Measurements from ENCODE around the gene PRCC. TPM values are rescaled to one million over a fixed set of nuclear protein-coding genes. Genes with fewer than 3 reads are reported as not detected.
"Not testable (repeated sequence)": the region's sequence is repeated elsewhere in the genome, so short reads cannot be mapped to it uniquely, and the experiment has no call there.

Gene PRCC
- total RNA-seq, 4 donors from 2014 or later: 33.4 to 41.0 (median 33.9) TPM

- H3K27me3 ChIP-seq: no peaks in the 10 kb centered on the region
- H3K9me3 ChIP-seq: no peaks in the 10 kb centered on the region
- no peak overlapping the region for H3K27ac ChIP-seq
- H3K4me1 ChIP-seq: peaks cover 0 to 14% (median 7%) of the 10 kb centered on the region in 3 donors
- no peak for TF ChIP-seq POLR2A (IDR thresholded peaks at IDR 0.05)
- no peak for TF ChIP-seq CTCF (IDR thresholded peaks at IDR 0.05)
- no peak for TF ChIP-seq EP300 (IDR thresholded peaks at IDR 0.05)
- no peak for TF ChIP-seq POLR2AphosphoS5 (IDR thresholded peaks at IDR 0.05)
- ATAC-seq: no peak
- WGBS, 2 donors (ENCODE audit: low coverage in 1 of 2): 60 to 62% methylated on average over 2 to 5 of the region's 5 CpGs
- H3K4me3 ChIP-seq: no peak overlapping the region
- H3K36me3 ChIP-seq: no peaks in the 10 kb centered on the region
Measured at GRCh38 chr1:156755527-156755950, 11.8 kb upstream of the PRCC start.

DNA sequence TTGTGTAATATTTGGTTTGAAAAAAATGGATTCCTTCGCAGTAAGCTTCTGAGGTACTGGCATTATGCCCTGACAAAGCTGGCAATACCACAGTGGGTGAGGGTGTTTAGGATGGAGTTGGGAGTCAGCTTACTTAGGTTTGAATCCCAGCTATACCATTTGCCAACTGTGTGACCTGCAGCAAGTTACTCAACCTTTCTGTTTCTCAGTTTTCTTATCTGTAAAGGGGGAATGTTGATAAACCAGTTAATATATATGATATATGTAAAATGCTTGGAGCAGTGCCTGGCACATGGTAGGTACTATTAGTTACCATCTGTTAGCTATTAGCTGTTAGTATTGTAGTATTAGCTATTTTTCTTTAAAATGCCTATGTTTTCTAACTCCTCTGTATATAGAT lies 11.0 kb upstream of the PRCC start:
- Histone ChIP-seq H3K4me3 (no peak overlapping the region), H3K9me3 (no peaks in the 10 kb centered on the region), H3K4me1 (peaks cover 0 to 14% (median 7%) of the 10 kb centered on the region in 3 donors), H3K36me3 (no peaks in the 10 kb centered on the region), H3K27me3 (no peaks in the 10 kb centered on the region), H3K27ac (no peak overlapping the region)
- no peak for ATAC-seq
- WGBS, 2 donors (ENCODE audit: low coverage in 1 of 2): 92 to 100% methylated on average over 1 of the region's 1 CpG
- TF ChIP-seq POLR2AphosphoS5 (IDR thresholded peaks at IDR 0.05): no peak
- TF ChIP-seq EP300 (IDR thresholded peaks at IDR 0.05): no peak
- no peak for TF ChIP-seq POLR2A (IDR thresholded peaks at IDR 0.05)
- TF ChIP-seq CTCF (IDR thresholded peaks at IDR 0.05): no peak

- H3K36me3 ChIP-seq, H3K4me3 ChIP-seq, H3K9me3 ChIP-seq, H3K4me1 ChIP-seq, H3K27me3 ChIP-seq, ATAC-seq, H3K27ac ChIP-seq: not testable (repeated sequence)
- WGBS, 2 donors (ENCODE audit: low coverage in 1 of 2): 80 to 96% methylated on average over 1 to 7 of the region's 10 CpGs
Measured at GRCh38 chr1:156757572-156758253, 9.6 kb upstream of the PRCC start.

DNA sequence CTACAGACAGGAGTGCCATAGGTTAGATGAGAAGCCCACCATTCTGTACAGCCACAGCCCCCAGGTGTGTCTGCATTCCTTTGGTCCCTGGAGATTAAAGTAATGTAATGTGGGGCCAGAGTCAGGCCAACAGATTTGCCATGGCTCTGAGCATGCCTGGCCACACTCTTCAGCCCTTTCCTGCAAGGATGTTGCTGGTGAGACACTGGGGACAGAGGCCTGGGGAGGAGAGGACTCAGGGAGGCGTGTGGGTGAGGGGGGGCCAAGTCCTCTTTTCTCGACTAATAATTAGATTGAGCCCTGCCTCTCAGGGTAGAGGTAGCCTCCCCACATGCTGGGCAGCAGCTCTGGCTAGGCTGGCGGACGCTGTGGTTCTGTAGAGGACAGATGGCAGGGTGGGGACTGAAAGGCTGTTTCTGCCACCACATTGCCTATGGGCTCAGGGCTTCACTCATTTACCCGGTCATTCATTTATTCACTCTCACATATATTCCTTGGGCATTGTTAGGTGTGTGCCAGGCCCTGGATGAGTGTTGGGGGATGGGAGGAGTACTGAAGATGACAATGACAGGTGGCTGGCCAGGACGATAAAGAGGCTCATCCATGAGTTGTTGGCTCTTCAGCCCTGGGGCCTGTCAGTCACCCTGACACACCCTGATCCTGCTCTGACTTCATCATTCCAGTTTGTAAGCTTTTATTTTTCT lies 7.1 kb upstream of the PRCC start:
- no peaks in the 10 kb centered on the region for H3K4me1 ChIP-seq
- H3K4me3 ChIP-seq: no peak overlapping the region
- H3K9me3 ChIP-seq: no peaks in the 10 kb centered on the region
- H3K27me3 ChIP-seq: no peaks in the 10 kb centered on the region
- H3K27ac ChIP-seq: no peak overlapping the region
- 55% methylated on average over 3 of the region's 6 CpGs; no CpG with 5 or more reads in 1 of the 2 donors for WGBS, 2 donors (ENCODE audit: low coverage in 1 of 2)
- TF ChIP-seq POLR2AphosphoS5 (IDR thresholded peaks at IDR 0.05) (no peak), CTCF (IDR thresholded peaks at IDR 0.05) (no peak), POLR2A (IDR thresholded peaks at IDR 0.05) (no peak), EP300 (IDR thresholded peaks at IDR 0.05) (no peak)
- no peak for ATAC-seq
- no peaks in the 10 kb centered on the region for H3K36me3 ChIP-seq

- ATAC-seq: no peak
- H3K27ac ChIP-seq: no peak overlapping the region
- no peaks in the 10 kb centered on the region for H3K27me3 ChIP-seq
- no peaks in the 10 kb centered on the region for H3K9me3 ChIP-seq
- no peak overlapping the region for H3K4me3 ChIP-seq
- peaks cover 0 to under 1% (median 0%) of the 10 kb centered on the region in 3 donors for H3K4me1 ChIP-seq
- H3K36me3 ChIP-seq: no peaks in the 10 kb centered on the region
- 100% methylated on average over 1 of the region's 4 CpGs; no CpG with 5 or more reads in 1 of the 2 donors for WGBS, 2 donors (ENCODE audit: low coverage in 1 of 2)
- no peak for TF ChIP-seq CTCF (IDR thresholded peaks at IDR 0.05)
- TF ChIP-seq EP300 (IDR thresholded peaks at IDR 0.05): no peak
Measured at GRCh38 chr1:156760796-156761104, 6.6 kb upstream of the PRCC start.

- 90 to 100% methylated on average over 4 to 6 of the region's 15 CpGs for WGBS, 2 donors (ENCODE audit: low coverage in 1 of 2)
- H3K36me3 ChIP-seq, ATAC-seq: not testable (repeated sequence)
Measured at GRCh38 chr1:156765136-156765535, 2.2 kb upstream of the PRCC start.

More at GRCh38 chr1:156765136-156765535, 2.2 kb upstream of the PRCC start:
- H3K4me1 ChIP-seq: peaks cover 0 to 34% (median 20%) of the 10 kb centered on the region in 3 donors
- H3K27me3 ChIP-seq, H3K27ac ChIP-seq, H3K9me3 ChIP-seq, H3K4me3 ChIP-seq: not testable (repeated sequence)
